Skeletal muscle cell (primary cell): ENCODE data around the gene ABR.

Experiments used
- DNase-seq: peaks from one replicate; pipeline ENCODE4 v3.0.0-alpha.2; 2010; ENCODE audit warnings: low read depth
- H3K4me3 ChIP-seq: 2 replicates; pipeline ENCODE4 v1.5.1; 2011; ENCODE audit warnings: low read depth, mild to moderate bottlenecking, control low read depth, low read length, moderate library complexity

ABR gene

GRCh38 chr17:1179112-1179817 is 516 bp downstream of the ABR start:
- peak overlapping the region; percentile 73 for H3K4me3 ChIP-seq
- DNase-seq = no peak

GRCh38 chr17:1177016-1177700 is 2.6 kb downstream of the ABR start:
- no peak for DNase-seq

GRCh38 chr17:1174263-1174880 is 5.4 kb downstream of the ABR start:
- no peak for DNase-seq
- no peak overlapping the region for H3K4me3 ChIP-seq

More at GRCh38 chr17:1177016-1177700, 2.6 kb downstream of the ABR start:
- H3K4me3 ChIP-seq = no peak overlapping the region

GRCh38 chr17:1173432-1174262 is 6.1 kb downstream of the ABR start:
- no peak for DNase-seq
- H3K4me3 ChIP-seq = no peak overlapping the region

GRCh38 chr17:1171953-1172352 is 7.8 kb downstream of the ABR start:
- no peak for DNase-seq

GRCh38 chr17:1170739-1171138 is 9.0 kb downstream of the ABR start:
- no peak overlapping the region for H3K4me3 ChIP-seq
- no peak for DNase-seq

More at GRCh38 chr17:1171953-1172352, 7.8 kb downstream of the ABR start:
- H3K4me3 ChIP-seq = no peak overlapping the region

- no peak overlapping the region for H3K4me3 ChIP-seq
- no peak for DNase-seq
Observed at GRCh38 chr17:1169929-1170312, 9.9 kb downstream of the ABR start.

- no peak for DNase-seq
- H3K4me3 ChIP-seq = no peak overlapping the region
Observed at GRCh38 chr17:1169221-1169928, 10.4 kb downstream of the ABR start.

GRCh38 chr17:1168533-1169220 is 11.1 kb downstream of the ABR start:
- no peak overlapping the region for H3K4me3 ChIP-seq
- DNase-seq = no peak

GRCh38 chr17:1166276-1166675 is 13.5 kb downstream of the ABR start:
- DNase-seq = no peak
- H3K4me3 ChIP-seq = no peak overlapping the region

- no peak overlapping the region for H3K4me3 ChIP-seq
- DNase-seq = no peak
Observed at GRCh38 chr17:1165836-1166235, 13.9 kb downstream of the ABR start.

- no peak overlapping the region for H3K4me3 ChIP-seq
- no peak for DNase-seq
Observed at GRCh38 chr17:1164935-1165556, 14.7 kb downstream of the ABR start.

GRCh38 chr17:1162116-1162855 is 17.5 kb downstream of the ABR start:
- H3K4me3 ChIP-seq = no peak overlapping the region
- no peak for DNase-seq

- H3K4me3 ChIP-seq = no peak overlapping the region
Observed at GRCh38 chr17:1160591-1161390, 19.0 kb downstream of the ABR start.

GRCh38 chr17:1159431-1160180 is 20.2 kb downstream of the ABR start:
- no peak overlapping the region for H3K4me3 ChIP-seq
- DNase-seq = no peak

More at GRCh38 chr17:1160591-1161390, 19.0 kb downstream of the ABR start:
- no peak for DNase-seq

GRCh38 chr17:1158879-1159278 is 20.9 kb downstream of the ABR start:
- H3K4me3 ChIP-seq = no peak overlapping the region
- DNase-seq = no peak
